BJ (cell line): ENCODE data around the gene GAB1. TPM values are rescaled to one million over a fixed set of nuclear protein-coding genes. Genes with fewer than 3 reads are reported as not detected.

ENCODE experiments used
- CTCF ChIA-PET: fragments of 350-600 bp; formaldehyde crosslinking; extraction: SDS; loops from one replicate; lab custom pipeline; 2021; ENCODE audit warnings: antibody characterized with exemption, inconsistent platforms; lab: Yijun Ruan, JAX
- POLR2A ChIA-PET: fragments of 300-600 bp; sonication (Branson Sonifier 250); formaldehyde crosslinking; extraction: SDS; loops from one replicate; lab custom pipeline; 2021; ENCODE audit warnings: antibody characterized with exemption; lab: Charles Lee
- DNase-seq: peaks from one replicate; pipeline ENCODE4 v3.0.0-alpha.2; 2011; ENCODE audit warnings: low read depth
- H3K27me3 ChIP-seq: 2 replicates; pipeline ENCODE4 v1.6.0; 2011; ENCODE audit warnings: low read length; ENCODE audit not compliant: control insufficient read depth, insufficient read depth
- H3K36me3 ChIP-seq: 2 replicates; pipeline ENCODE4 v1.5.1; 2011; ENCODE audit warnings: low read length; ENCODE audit not compliant: control insufficient read depth, insufficient read depth
- H3K4me3 ChIP-seq: 2 replicates; pipeline ENCODE4 v1.5.1; 2011; ENCODE audit warnings: low read depth, mild to moderate bottlenecking, control low read depth, low read length
- polyA plus RNA-seq: library from polyadenylated mRNA; depleted of rRNA; stranded (reverse); fragments of >200 nt; gene quantifications from 2 replicates; pipeline ENCODE4 v1.2.3, GENCODE V29; 2011
- TF ChIP-seq, protein P1 (sequence below): IDR thresholded peaks from 2 replicates; pipeline ENCODE4 v1.5.1; 2011; ENCODE audit warnings: low read depth, mild to moderate bottlenecking, control low read depth, inconsistent platforms, low read length, moderate library complexity; ENCODE audit not compliant: insufficient read depth

GAB1 gene
- polyA plus RNA-seq, 1 experiment, result 10.7 TPM

- Histone ChIP-seq H3K36me3 (no peaks in the 10 kb centered on the region; the same call in 1 of the 2 replicates), H3K27me3 (no peaks in the 10 kb centered on the region), H3K4me3 (no peak overlapping the region)
- ChIA-PET CTCF (interaction anchor here (0.9 to 1.4 kb wide), 3 partner anchors 13 to 51 kb away, joined by 3 read pairs; no protein-coding TSS in a partner anchor), POLR2A (no interaction called here)
- TF ChIP-seq, protein P1, sequence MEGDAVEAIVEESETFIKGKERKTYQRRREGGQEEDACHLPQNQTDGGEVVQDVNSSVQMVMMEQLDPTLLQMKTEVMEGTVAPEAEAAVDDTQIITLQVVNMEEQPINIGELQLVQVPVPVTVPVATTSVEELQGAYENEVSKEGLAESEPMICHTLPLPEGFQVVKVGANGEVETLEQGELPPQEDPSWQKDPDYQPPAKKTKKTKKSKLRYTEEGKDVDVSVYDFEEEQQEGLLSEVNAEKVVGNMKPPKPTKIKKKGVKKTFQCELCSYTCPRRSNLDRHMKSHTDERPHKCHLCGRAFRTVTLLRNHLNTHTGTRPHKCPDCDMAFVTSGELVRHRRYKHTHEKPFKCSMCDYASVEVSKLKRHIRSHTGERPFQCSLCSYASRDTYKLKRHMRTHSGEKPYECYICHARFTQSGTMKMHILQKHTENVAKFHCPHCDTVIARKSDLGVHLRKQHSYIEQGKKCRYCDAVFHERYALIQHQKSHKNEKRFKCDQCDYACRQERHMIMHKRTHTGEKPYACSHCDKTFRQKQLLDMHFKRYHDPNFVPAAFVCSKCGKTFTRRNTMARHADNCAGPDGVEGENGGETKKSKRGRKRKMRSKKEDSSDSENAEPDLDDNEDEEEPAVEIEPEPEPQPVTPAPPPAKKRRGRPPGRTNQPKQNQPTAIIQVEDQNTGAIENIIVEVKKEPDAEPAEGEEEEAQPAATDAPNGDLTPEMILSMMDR, result no peak
- no peak for DNase-seq
These were observed 66.3 kb downstream of the GAB1 start for GRCh38 chr4:143402776-143403552.

DNA sequence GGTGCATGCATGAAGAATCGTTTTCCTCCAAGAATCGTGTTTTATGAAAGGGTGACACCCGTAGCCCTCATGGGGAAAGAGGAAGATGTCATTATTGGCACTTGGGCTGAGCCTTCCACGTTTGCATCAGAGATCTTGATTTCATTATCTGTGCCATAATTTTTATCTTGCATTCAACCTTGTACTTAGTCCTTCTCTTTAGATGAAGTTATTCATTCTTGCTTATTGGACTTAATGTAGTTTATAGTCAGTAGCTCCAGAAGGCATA, 66.8 kb downstream of the GAB1 start:
- no peak overlapping the region for H3K4me3 ChIP-seq
- no peak for DNase-seq
- H3K27me3 ChIP-seq, result no peaks in the 10 kb centered on the region
- TF ChIP-seq, protein P1, result no peak
- POLR2A ChIA-PET, result no interaction called here
- H3K36me3 ChIP-seq, result no peaks in the 10 kb centered on the region; the same call in 1 of the 2 replicates
- CTCF ChIA-PET, result interaction anchor here (1.4 kb wide), 1 partner anchor 28 kb away, joined by 3 read pairs; no protein-coding TSS in a partner anchor

- Histone ChIP-seq H3K4me3 (no peak overlapping the region), H3K36me3 (no peaks in the 10 kb centered on the region; the same call in 1 of the 2 replicates), H3K27me3 (no peaks in the 10 kb centered on the region)
- TF ChIP-seq, protein P1, result no peak
- CTCF ChIA-PET, result interaction anchor here (1.4 kb wide), 1 partner anchor 29 kb away, joined by 3 read pairs; no protein-coding TSS in a partner anchor
- no peak for DNase-seq
- POLR2A ChIA-PET, result no interaction called here
These were observed 67.9 kb downstream of the GAB1 start for GRCh38 chr4:143404555-143404954.

GRCh38 chr4:143405075-143405730, 68.5 kb downstream of the GAB1 start:
- TF ChIP-seq, protein P1, result no peak
- ChIA-PET CTCF (no interaction called here), POLR2A (no interaction called here)

DNA sequence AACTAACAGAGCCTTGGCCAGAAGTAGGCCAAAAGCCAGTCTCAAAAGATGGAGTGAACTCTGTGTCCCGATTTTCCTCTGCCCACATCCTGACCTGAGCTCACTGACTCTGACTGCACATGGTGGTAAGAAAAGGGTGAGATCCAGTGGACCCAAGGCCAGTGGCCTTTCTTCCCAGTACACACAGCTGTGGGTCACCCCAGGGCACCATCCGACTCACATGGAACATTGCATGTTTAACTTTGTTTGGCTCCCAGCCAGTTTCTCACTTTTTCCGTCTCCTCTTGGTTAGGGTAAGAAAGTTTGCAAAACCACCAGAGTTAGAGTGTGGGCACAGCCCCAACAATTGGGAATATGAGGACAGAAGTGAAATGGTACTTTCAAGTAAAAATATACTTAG, 69.8 kb downstream of the GAB1 start:
- H3K36me3 ChIP-seq, result no peaks in the 10 kb centered on the region; the same call in 1 of the 2 replicates
- DNase-seq, result no peak
- no peak overlapping the region for H3K4me3 ChIP-seq
- ChIA-PET POLR2A (no interaction called here), CTCF (interaction anchor here (0.7 to 1.0 kb wide), 2 partner anchors 9 to 27 kb away, joined by 3 to 5 read pairs; no protein-coding TSS in a partner anchor)
- no peaks in the 10 kb centered on the region for H3K27me3 ChIP-seq
- TF ChIP-seq, protein P1, result no peak

More at GRCh38 chr4:143405075-143405730, 68.5 kb downstream of the GAB1 start:
- Histone ChIP-seq H3K36me3 (no peaks in the 10 kb centered on the region; the same call in 1 of the 2 replicates), H3K4me3 (no peak overlapping the region), H3K27me3 (no peaks in the 10 kb centered on the region)
- no peak for DNase-seq
